ENCODE results near the gene TSPEAR. TPM values are rescaled to one million over a fixed set of nuclear protein-coding genes. Genes with fewer than 3 reads are reported as not detected.

The TSPEAR gene
- total RNA-seq, 2 experiments from 2014 or later, result not detected

GRCh38 chr21:44475266-44475845 is 236.0 kb downstream of the TSPEAR start:
- Histone ChIP-seq H3K4me3 (ENCODE audit: low read length) (no peak overlapping the region), H3K9me3 (ENCODE audit: control insufficient read depth in 1 of 2, insufficient read depth in 1 of 2, low read length in 2 of 2) (no peaks in the 10 kb centered on the region), H3K27ac (ENCODE audit: low read depth in 1 of 2, low read length in 2 of 2) (no peak overlapping the region), H3K27me3 (ENCODE audit: control insufficient read depth in 1 of 2, insufficient read depth in 2 of 2, low read length in 2 of 2) (no peaks in the 10 kb centered on the region), H3K36me3 (ENCODE audit: insufficient read depth, low read length) (no peaks in the 10 kb centered on the region), H3K4me1 (ENCODE audit: insufficient read depth, low read length) (peaks cover 3% of the 10 kb centered on the region)
- H3K27ac Mint-ChIP-seq, result no peak overlapping the region
- no peak for TF ChIP-seq CTCF (IDR thresholded peaks at IDR 0.05)
- no peaks in the 10 kb centered on the region for H3K36me3 Mint-ChIP-seq (ENCODE audit: low read depth)
- no peak for DNase-seq
- intact Hi-C loops (cut with DNase I, micrococcal nuclease), result no loop called here
- no peaks in the 10 kb centered on the region for H3K4me1 Mint-ChIP-seq (ENCODE audit: low read depth)
- ChIA-PET POLR2A (no interaction called here), CTCF (no interaction called here)
- H3K9me3 Mint-ChIP-seq, result no peaks in the 10 kb centered on the region
- H3K27me3 Mint-ChIP-seq, result no peaks in the 10 kb centered on the region
- no peak overlapping the region for H3K4me3 Mint-ChIP-seq
- ATAC-seq (ENCODE audit: poor library complexity), result no peak

- no peak for TF ChIP-seq CTCF (IDR thresholded peaks at IDR 0.05)
- Mint-ChIP-seq H3K36me3 (ENCODE audit: low read depth) (no peaks in the 10 kb centered on the region), H3K27me3 (no peaks in the 10 kb centered on the region), H3K4me3 (no peak overlapping the region), H3K4me1 (ENCODE audit: low read depth) (no peaks in the 10 kb centered on the region), H3K27ac (no peak overlapping the region), H3K9me3 (no peaks in the 10 kb centered on the region)
- ChIA-PET POLR2A (interaction anchor here (1.0 kb wide), 1 partner anchor 43 kb away, joined by 5 read pairs; no protein-coding TSS in a partner anchor), CTCF (no interaction called here)
- no peak for ATAC-seq (ENCODE audit: poor library complexity)
- Histone ChIP-seq H3K27me3 (ENCODE audit: control insufficient read depth in 1 of 2, insufficient read depth in 2 of 2, low read length in 2 of 2) (no peaks in the 10 kb centered on the region), H3K4me1 (ENCODE audit: insufficient read depth, low read length) (no peaks in the 10 kb centered on the region), H3K4me3 (ENCODE audit: low read length) (no peak overlapping the region), H3K9me3 (ENCODE audit: control insufficient read depth in 1 of 2, insufficient read depth in 1 of 2, low read length in 2 of 2) (no peaks in the 10 kb centered on the region), H3K27ac (ENCODE audit: low read depth in 1 of 2, low read length in 2 of 2) (no peak overlapping the region), H3K36me3 (ENCODE audit: insufficient read depth, low read length) (no peaks in the 10 kb centered on the region)
- intact Hi-C loops (cut with DNase I, micrococcal nuclease), result no loop called here
- peak in 1 of 14 experiments; percentile 20 for DNase-seq
These were observed 237.3 kb downstream of the TSPEAR start for GRCh38 chr21:44473915-44474555.

- ChIA-PET CTCF (no interaction called here), POLR2A (no interaction called here)
- H3K4me1 Mint-ChIP-seq (ENCODE audit: low read depth), result no peaks in the 10 kb centered on the region
- no peak overlapping the region for H3K4me3 Mint-ChIP-seq
- H3K27ac Mint-ChIP-seq, result no peak overlapping the region
- H3K4me1 ChIP-seq (ENCODE audit: insufficient read depth, low read length), result no peaks in the 10 kb centered on the region
- no peak for ATAC-seq (ENCODE audit: poor library complexity)
- no peak for DNase-seq
- no peaks in the 10 kb centered on the region for H3K27me3 Mint-ChIP-seq
- no peak for TF ChIP-seq CTCF (IDR thresholded peaks at IDR 0.05)
- H3K9me3 ChIP-seq (ENCODE audit: control insufficient read depth in 1 of 2, insufficient read depth in 1 of 2, low read length in 2 of 2), result no peaks in the 10 kb centered on the region
- intact Hi-C loops (cut with DNase I, micrococcal nuclease), result no loop called here
- no peaks in the 10 kb centered on the region for H3K36me3 ChIP-seq (ENCODE audit: insufficient read depth, low read length)
- no peak overlapping the region for H3K4me3 ChIP-seq (ENCODE audit: low read length)
- H3K36me3 Mint-ChIP-seq (ENCODE audit: low read depth), result no peaks in the 10 kb centered on the region
- H3K9me3 Mint-ChIP-seq, result no peaks in the 10 kb centered on the region
- H3K27ac ChIP-seq (ENCODE audit: low read depth in 1 of 2, low read length in 2 of 2), result no peak overlapping the region
- H3K27me3 ChIP-seq (ENCODE audit: control insufficient read depth in 1 of 2, insufficient read depth in 2 of 2, low read length in 2 of 2), result no peaks in the 10 kb centered on the region
These were observed 239.4 kb downstream of the TSPEAR start for GRCh38 chr21:44471996-44472395.
